AG04450 (cell line): ENCODE data around the gene HP. TPM values are rescaled to one million over a fixed set of nuclear protein-coding genes. Genes with fewer than 3 reads are reported as not detected.

ENCODE experiments used
- CTCF ChIA-PET: fragments of 300-600, 350-600 bp; formaldehyde crosslinking; extraction: SDS; loops from one replicate; lab custom pipeline; 2022; ENCODE audit warnings: antibody characterized with exemption, inconsistent platforms; lab: Charles Lee
- POLR2A ChIA-PET: fragments of 350-600 bp; formaldehyde crosslinking; extraction: SDS; loops from one replicate; lab custom pipeline; 2021; ENCODE audit warnings: antibody characterized with exemption, inconsistent platforms; lab: Yijun Ruan, JAX
- DNase-seq: peaks from one replicate; pipeline ENCODE4 v3.0.0-alpha.2; 2011; ENCODE audit warnings: low read depth, low spot score
- H3K27ac ChIP-seq: one replicate; pipeline ENCODE4 v1.5.1; 2012; ENCODE audit warnings: low read depth, low read length, control low read depth
- H3K27me3 ChIP-seq: one replicate; pipeline ENCODE4 v1.6.0; 2012; ENCODE audit warnings: low read length; ENCODE audit not compliant: control insufficient read depth, insufficient read depth
- H3K4me3 ChIP-seq: 2 replicates; pipeline ENCODE4 v1.5.1; 2011; ENCODE audit warnings: mild to moderate bottlenecking, low read depth, low read length, control low read depth
- H3K9me3 ChIP-seq: 2 replicates; pipeline ENCODE4 v1.5.1; 2012; ENCODE audit warnings: low read length; ENCODE audit not compliant: control insufficient read depth, insufficient read depth
- polyA plus RNA-seq: library from polyadenylated mRNA; depleted of rRNA; stranded (reverse); fragments of >200 nt; gene quantifications from 2 replicates; pipeline ENCODE4 v1.2.3, GENCODE V29; 2011
- TF ChIP-seq, protein P1 (sequence below): IDR thresholded peaks from 2 replicates; pipeline ENCODE4 v1.5.1; 2011; ENCODE audit warnings: low read depth, low read length, control low read depth, inconsistent platforms

Gene HP
- polyA plus RNA-seq, 1 experiment = not detected

DNA sequence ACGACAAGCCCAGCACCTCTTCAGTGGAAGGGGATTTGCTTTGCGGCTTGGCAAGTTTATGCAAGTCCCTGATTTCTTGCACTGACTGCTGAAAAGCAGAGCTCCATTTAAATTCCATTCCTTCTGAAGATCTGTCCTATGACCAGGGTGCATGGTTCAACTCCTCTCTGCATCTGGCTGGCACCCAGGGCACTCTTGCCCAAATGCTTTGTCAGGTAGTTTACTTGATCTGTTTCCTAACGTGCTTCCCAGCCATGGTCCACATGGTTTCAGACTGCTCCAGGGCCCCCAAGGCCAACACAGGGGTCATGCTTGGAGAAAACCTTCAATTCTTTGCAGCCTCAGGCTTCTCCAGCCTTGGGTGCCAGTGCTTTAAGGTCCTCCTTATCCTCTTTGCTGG, 11.2 kb upstream of the HP start:
- ChIA-PET CTCF (no interaction called here), POLR2A (no interaction called here)
- Histone ChIP-seq H3K27me3 (no peaks in the 10 kb centered on the region), H3K9me3 (no peaks in the 10 kb centered on the region), H3K27ac (no peak overlapping the region), H3K4me3 (no peak overlapping the region)
- no peak for DNase-seq
- TF ChIP-seq, protein P1, sequence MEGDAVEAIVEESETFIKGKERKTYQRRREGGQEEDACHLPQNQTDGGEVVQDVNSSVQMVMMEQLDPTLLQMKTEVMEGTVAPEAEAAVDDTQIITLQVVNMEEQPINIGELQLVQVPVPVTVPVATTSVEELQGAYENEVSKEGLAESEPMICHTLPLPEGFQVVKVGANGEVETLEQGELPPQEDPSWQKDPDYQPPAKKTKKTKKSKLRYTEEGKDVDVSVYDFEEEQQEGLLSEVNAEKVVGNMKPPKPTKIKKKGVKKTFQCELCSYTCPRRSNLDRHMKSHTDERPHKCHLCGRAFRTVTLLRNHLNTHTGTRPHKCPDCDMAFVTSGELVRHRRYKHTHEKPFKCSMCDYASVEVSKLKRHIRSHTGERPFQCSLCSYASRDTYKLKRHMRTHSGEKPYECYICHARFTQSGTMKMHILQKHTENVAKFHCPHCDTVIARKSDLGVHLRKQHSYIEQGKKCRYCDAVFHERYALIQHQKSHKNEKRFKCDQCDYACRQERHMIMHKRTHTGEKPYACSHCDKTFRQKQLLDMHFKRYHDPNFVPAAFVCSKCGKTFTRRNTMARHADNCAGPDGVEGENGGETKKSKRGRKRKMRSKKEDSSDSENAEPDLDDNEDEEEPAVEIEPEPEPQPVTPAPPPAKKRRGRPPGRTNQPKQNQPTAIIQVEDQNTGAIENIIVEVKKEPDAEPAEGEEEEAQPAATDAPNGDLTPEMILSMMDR = no peak

DNA sequence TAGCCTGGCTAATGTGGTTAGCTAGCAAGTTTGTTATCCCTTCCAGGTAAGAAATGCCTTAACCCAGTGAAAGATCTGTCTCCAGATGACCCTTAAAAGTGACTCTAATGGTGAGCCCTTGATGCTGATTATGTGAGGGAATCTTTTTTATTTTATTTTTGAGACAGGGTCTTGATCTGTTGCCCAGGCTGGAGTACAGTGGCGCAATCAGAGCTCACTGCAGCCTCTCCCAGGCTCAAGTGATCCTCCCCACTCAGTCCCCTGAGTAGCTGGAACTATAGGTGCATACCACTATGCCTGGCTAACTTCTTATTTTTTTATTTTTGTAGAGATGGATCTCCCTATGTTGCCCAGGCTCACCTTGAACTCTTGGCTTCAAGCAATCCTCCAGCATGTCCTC, 10.8 kb upstream of the HP start:
- ChIA-PET CTCF (no interaction called here), POLR2A (no interaction called here)
- TF ChIP-seq, protein P1 = no peak
- no peaks in the 10 kb centered on the region for H3K27me3 ChIP-seq
- no peaks in the 10 kb centered on the region for H3K9me3 ChIP-seq
- DNase-seq = no peak
- H3K27ac ChIP-seq = no peak overlapping the region
- no peak overlapping the region for H3K4me3 ChIP-seq

DNA sequence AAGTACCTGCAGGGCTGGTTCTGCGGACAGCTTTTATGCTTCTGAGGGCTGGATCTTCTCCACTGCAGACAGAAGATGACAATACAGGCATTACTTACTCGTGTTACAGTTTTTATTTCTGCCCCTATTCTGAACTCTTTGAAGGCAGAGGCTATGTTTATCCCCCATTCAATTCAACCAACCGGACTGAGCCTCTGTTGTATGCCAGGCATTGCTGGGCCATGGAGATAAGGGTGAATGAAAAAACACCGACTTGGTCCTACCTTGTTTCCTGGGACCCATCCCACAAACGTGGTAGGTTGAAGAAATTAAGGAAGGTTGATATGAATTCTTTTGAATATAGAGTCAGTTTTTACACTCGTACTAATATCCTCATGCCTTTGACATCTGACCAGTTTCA, 10.0 kb upstream of the HP start:
- no peak overlapping the region for H3K27ac ChIP-seq
- no peaks in the 10 kb centered on the region for H3K27me3 ChIP-seq
- POLR2A ChIA-PET = no interaction called here
- CTCF ChIA-PET = no interaction called here
- TF ChIP-seq, protein P1 = no peak
- H3K4me3 ChIP-seq = no peak overlapping the region
- peaks cover 3% of the 10 kb centered on the region; the same call in 1 of the 2 replicates for H3K9me3 ChIP-seq
- DNase-seq = no peak

DNA sequence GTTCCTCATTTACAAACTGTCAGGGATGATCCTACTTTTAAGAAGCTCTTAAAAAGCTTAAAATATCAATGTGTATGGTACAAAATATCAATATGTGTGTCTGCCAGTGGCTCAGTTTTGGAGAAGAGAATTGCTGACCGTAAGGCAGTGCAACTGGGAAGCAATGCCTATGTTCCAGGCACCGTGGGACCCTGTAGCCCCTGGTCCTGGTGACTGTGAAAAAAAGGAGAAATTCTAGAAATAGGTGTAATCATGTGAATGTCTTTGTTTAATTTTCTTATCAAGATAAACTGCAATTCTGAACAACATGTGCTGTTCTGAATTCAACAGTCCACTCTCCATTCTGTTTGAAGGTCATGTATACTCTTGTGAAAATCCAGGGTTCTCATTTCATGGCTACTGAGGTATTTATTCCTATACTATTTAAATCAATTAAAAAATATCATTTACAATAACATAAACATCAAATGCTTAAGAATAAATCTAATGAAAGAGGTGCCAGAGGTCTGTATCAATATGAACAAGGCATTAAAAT, 9.4 kb upstream of the HP start:
- Histone ChIP-seq H3K4me3 (no peak overlapping the region), H3K9me3 (peaks cover 3% of the 10 kb centered on the region; the same call in 1 of the 2 replicates), H3K27ac (no peak overlapping the region), H3K27me3 (peaks cover 1% of the 10 kb centered on the region)
- ChIA-PET POLR2A (no interaction called here), CTCF (no interaction called here)
- DNase-seq = no peak
- TF ChIP-seq, protein P1 = no peak

DNA sequence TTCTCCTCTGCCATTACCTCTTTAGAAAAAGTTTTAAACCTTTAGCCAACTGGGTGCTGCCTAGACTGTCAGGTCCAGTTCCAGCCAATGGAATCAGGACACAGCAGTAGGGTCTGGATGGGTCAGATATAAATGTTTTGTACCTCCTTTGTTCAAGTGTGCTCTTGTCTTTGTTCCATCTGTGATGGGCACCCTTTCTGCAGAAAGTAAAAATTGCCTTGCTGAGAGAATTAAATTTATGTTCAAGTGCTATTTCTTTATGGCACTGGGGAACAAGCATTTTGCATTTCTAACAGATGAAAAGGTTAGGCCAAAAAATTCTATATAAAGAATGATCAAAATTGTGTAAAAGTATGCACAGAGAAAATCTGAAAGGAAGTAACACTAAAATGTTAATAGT, 5.2 kb upstream of the HP start:
- Histone ChIP-seq H3K9me3 (peaks cover 3% of the 10 kb centered on the region; the same call in 1 of the 2 replicates), H3K27me3 (peaks cover 3% of the 10 kb centered on the region), H3K4me3 (no peak overlapping the region), H3K27ac (no peak overlapping the region)
- POLR2A ChIA-PET = no interaction called here
- no peak for DNase-seq
- TF ChIP-seq, protein P1 = no peak
- CTCF ChIA-PET = no interaction called here
